Anterior cingulate cortex (tissue), 58 donors: ENCODE data around the gene FAN1.

Experiments used
- DNase-seq, 58 donors: peaks; one replicate each; lab custom pipeline; 2025; lab: John Stamatoyannopoulos, UW

FAN1 gene

GRCh38 chr15:30954674-30955073, 51.0 kb downstream of the FAN1 start:
- no peak for DNase-seq

GRCh38 chr15:30956216-30957124, 52.8 kb downstream of the FAN1 start:
- no peak for DNase-seq

- no peak for DNase-seq
These were observed 54.5 kb downstream of the FAN1 start for GRCh38 chr15:30958219-30958618.

- peak in 5 of 58 donors; percentile 7 to 29 (median 23) for DNase-seq
These were observed 58.4 kb downstream of the FAN1 start for GRCh38 chr15:30962079-30962478.

GRCh38 chr15:30962659-30963058, 58.9 kb downstream of the FAN1 start:
- DNase-seq = no peak

GRCh38 chr15:30963681-30964080, 60.0 kb downstream of the FAN1 start:
- DNase-seq = no peak

GRCh38 chr15:30969724-30970123, 66.0 kb downstream of the FAN1 start:
- DNase-seq = no peak

- peak in 8 of 58 donors; percentile 28 to 57 (median 41) for DNase-seq
These were observed 69.7 kb downstream of the FAN1 start for GRCh38 chr15:30973379-30973778.

- DNase-seq = no peak
These were observed 70.4 kb downstream of the FAN1 start for GRCh38 chr15:30974112-30974511.

- no peak for DNase-seq
These were observed 74.6 kb downstream of the FAN1 start for GRCh38 chr15:30978328-30978727.

GRCh38 chr15:30979457-30979856, 75.7 kb downstream of the FAN1 start:
- DNase-seq = no peak

- DNase-seq = no peak
These were observed 80.4 kb downstream of the FAN1 start for GRCh38 chr15:30984118-30984517.

- DNase-seq = peak in 26 of 58 donors; percentile 15 to 87 (median 36)
These were observed 80.8 kb downstream of the FAN1 start for GRCh38 chr15:30984542-30984941.

- DNase-seq = peak in 15 of 58 donors; percentile 8 to 63 (median 48)
These were observed 81.4 kb downstream of the FAN1 start for GRCh38 chr15:30985081-30985531.

GRCh38 chr15:30990036-30990435, 86.3 kb downstream of the FAN1 start:
- DNase-seq = peak in 1 of 58 donors; percentile 31

GRCh38 chr15:30990446-30991254, 86.9 kb downstream of the FAN1 start:
- peak in 1 of 58 donors; percentile 51 for DNase-seq

GRCh38 chr15:30991255-30992235, 87.8 kb downstream of the FAN1 start, which contains the start of gene MTMR10:
Gene MTMR10 (minus strand): TSS chr15:30991628. CDS start chr15:30991506, 122 bp downstream.
- DNase-seq = peak in 51 of 58 donors; percentile 27 to 87 (median 70)

GRCh38 chr15:30992249-30992864, 88.6 kb downstream of the FAN1 start:
- no peak for DNase-seq
